GM18508 (cell line): ENCODE results near the gene CTXN1.
"Not testable (repeated sequence)": the region's sequence is repeated elsewhere in the genome, so short reads cannot be mapped to it uniquely, and the experiment has no call there.

Source experiments
- ATAC-seq: cut with Tn5 transposase; IDR thresholded peaks from one replicate; pipeline ENCODE4 v1.9.1; 2021; ENCODE audit warnings: moderate number of reproducible peaks; ENCODE audit not compliant: insufficient read depth, unreplicated experiment

CTXN1 gene

DNA sequence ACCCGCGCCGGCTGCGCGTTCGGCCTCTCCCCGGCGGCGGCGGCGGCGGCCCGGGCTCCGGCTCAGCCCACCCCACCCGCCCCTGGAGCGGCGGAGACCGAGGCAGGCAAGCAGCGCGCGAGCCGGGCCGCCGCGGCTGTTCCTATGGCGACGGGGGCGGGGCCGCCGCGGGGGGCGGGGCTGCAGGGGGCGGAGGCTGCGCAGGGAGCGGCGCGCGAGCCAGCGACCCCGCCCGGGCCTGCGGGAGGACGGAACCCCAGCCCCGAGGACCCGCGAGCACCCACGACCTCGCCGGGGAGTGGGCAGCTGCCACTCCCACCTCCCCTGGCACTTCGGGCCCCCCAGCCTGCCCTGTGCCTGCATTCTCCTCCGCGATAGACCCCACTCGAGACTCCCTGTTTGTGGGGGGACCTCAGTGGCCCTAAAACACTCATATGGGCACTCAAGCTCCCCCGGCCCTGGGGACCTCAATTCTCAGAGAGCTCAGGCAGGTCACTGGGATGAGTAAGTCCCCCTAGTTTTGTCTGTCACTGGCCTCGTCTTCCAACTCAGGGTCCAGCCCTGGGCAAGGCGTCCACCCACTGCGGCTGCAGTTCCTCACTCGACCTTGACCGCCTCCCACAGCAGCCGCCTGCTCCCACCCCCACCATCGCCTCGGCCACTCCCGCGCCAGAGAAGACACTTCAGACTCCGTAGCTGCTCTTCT is at the start of gene CTXN1:
Gene CTXN1, minus strand, starts transcription at position 115 of the 706 bp plus-strand sequence. CDS start 597 bp downstream, outside the sequence.
- no peak for ATAC-seq

GRCh38 chr19:7975037-7975436 is 49.1 kb upstream of the CTXN1 start:
- no peak for ATAC-seq

- no peak for ATAC-seq
These were observed 47.9 kb upstream of the CTXN1 start for GRCh38 chr19:7973883-7974282.

DNA sequence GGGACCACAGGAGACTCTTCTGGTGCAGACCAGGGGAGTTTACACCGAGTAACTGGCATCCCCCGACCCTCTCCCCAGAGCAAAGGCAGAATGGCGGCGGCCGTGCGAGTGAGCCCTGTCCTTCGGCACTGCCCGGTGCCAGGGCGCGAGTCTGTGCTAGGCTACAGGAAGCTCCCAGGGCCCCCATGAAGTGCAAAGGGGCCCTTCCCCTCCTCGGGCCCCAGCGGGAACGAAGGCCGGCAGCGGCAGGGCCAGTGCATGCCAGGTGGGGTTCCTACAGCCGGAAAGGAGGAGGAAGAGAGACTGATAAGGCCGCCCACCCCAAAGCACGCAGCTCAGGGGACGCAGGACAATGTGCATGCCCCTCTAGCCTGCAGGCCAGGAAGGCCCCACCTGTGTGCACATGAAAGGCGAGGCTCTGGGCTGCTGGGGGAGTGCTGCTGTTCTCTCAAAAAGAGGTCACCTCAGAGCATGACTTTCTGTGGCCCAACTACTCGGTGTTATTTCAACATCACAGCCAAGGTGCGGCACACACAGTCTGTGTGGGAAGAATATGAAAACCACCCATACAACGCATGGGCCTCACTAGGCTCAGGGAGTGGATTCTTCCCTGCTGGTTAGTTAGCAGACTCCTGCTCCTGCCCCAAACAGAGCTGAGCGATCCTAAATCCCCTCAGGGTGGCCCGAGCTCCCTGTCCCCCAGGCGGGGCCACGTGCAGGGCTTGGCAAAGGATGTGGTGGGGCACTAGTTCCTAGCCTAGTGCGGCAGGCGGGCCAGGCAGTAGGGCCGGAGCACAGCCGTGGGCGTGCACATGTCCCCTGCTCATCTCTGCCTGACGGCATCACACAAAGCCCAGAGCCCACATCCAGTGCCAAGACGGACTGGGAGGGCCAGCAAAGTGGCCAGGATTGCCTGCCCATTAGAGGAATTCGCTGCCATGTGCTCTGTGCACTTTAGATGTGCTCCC is 45.9 kb upstream of the CTXN1 start:
- no peak for ATAC-seq

- ATAC-seq: no peak
These were observed 44.9 kb upstream of the CTXN1 start for GRCh38 chr19:7970716-7971448.

DNA sequence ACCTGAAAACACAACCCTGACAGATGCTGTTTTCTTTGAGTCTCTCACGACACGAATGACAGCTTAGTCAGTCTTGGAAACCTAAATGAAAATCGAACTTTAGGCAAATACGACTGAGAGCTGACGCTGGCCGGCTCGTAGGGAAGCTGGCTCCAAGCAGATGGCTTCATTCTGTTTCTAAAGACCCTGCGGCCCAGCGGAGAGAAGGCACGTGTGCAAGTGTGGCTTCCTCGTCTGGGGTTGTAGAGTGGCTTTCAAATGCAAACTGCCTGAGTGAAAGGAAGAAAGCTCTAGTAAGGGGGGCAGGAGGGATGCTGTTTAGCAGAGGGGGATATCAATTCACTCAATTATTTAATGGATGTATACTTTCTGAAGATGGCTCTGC is 43.6 kb upstream of the CTXN1 start:
- ATAC-seq: no peak

DNA sequence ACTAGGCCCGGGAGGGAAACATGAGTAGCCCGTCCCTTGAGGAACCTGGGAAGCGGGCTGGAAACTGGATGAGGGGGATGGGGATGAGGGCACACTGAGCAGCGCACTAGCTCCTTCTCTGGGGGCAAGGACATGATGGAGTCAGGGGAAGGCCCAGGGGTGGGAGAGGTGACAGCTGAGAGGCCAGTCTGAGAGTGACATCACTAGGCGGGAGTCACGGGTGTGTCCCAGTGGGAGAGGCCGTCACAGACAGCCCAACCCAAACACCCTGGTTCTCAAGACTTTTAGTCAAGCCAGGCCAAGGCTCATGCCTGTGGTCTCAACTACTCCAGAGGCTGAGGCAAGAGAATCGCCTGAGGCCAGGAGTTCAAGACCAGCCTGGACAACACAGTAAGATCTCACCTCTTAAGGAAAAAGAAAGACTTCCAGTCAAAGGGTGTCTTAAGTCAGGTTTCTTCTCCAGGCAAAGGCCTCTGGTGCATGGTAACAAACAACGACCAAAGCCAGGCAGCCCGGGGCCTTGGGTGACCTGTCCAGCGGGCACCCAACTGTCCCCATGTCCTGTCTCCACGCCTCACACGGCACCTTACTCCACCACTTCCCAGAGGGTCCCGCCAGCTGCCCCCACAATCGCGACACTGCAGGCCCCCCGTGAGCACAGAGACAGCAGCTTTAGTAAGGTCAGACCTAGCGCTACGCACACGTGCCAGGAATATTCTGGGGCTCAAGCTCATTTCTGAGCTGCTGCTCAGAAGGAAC is 43.0 kb upstream of the CTXN1 start:
- ATAC-seq: no peak

DNA sequence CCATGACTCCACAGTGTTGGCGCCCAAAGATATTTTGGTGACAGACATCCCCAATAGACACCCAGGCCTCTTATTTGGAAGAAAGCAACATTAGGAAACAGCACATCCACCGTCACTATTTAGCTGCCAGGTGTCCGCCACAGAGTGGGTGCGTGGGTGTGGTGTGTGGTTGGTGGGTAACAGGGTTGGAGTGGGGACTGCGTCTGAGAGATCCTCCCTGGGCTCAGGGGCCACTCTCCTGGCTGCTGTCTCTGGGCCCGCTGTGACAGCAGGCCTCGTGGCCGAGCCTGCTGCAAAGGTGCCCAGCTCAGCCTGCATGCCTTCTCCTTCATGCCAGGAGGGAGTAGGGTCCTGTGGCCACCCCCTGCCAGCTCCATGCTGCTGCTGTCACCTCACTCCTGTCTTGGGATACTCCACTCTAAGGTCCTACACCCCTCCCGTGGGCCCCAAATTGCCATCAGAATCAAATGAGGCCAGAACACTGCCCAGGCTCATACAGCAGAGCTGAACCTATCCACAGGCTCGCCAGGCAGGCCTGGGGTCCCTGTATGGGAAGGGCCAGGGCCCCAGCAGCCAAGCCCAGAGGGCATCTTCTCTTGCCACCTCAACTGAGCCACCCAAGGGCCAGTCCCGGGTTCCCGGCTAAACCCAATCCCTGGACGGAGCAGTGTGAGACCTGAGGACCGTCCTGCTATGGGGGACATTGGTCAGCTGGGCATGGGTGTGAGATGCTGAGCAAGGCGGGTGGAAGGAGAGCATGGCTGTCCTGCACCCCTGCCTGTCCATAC is 42.3 kb upstream of the CTXN1 start:
- no peak for ATAC-seq

- no peak for ATAC-seq
These were observed 40.2 kb upstream of the CTXN1 start for GRCh38 chr19:7965921-7966665.

- no peak for ATAC-seq
These were observed 39.4 kb upstream of the CTXN1 start for GRCh38 chr19:7965259-7965841.

- no peak for ATAC-seq
These were observed 37.6 kb upstream of the CTXN1 start for GRCh38 chr19:7963566-7963965.

DNA sequence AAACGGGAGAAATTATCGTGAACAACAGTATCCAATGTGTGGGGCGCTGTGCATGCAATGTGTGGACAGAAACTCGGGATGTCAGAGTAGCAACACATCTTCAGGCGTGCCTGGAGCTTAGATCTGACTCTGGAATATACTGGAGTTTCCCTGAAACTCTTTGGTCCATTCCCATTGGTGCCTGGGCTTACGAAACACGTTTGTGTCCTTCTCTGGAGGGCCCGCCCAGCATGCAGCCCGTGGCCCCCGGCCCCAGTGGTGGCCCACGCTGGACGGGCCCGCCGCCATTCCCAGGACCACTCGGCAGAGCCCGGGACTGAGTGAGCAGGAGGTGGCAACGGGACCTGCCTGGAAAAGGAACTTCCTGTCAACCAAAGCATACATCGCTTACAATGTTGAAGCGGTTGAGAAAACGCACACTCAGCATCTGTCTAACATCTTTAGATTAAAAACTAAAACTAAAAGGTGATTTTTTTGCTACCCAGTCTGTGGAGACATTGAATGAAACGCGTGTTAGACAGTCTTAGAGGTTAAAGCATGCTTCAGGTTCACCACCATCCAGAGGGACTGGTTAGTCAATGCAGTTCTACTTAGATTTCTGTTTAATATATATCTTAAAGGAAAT is 36.8 kb upstream of the CTXN1 start:
- ATAC-seq: no peak

GRCh38 chr19:7961920-7962626 is 36.1 kb upstream of the CTXN1 start:
- ATAC-seq: no peak

GRCh38 chr19:7961082-7961481 is 35.1 kb upstream of the CTXN1 start:
- not testable (repeated sequence) for ATAC-seq

DNA sequence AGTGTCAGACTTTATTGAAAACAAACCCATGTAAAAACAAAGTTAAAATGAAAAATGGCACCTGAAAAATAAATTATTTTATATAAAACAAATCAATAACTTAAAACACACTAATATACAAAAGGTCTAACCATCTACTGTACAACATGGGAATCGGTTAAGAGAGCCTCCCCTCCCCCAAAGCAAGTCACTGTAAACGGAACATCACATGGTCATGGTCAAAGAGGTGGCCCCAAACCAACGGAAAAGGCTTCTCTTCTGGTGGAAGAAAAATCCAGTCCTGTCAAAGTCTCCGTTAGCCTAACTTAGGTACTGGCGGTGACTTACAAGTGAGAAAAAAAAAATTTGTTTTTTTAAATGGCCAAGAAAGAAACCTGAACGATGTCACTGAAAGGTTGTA is 33.3 kb upstream of the CTXN1 start:
- no peak for ATAC-seq

- ATAC-seq: no peak
These were observed 29.8 kb upstream of the CTXN1 start for GRCh38 chr19:7955696-7956095.

- ATAC-seq: no peak
These were observed 27.6 kb upstream of the CTXN1 start for GRCh38 chr19:7953576-7953975.
